HL-60/S4 (cell line): Measurements from ENCODE around the gene TNS1.

ENCODE experiments used
- in situ Hi-C: fragments of 300-500 bp; cut with MboI; formaldehyde crosslinking; loops from 2 replicates; pipeline ENCODE4 v1.14.3; 2022; ENCODE audit warnings: low sequenced_read_pairs

Gene TNS1

DNA sequence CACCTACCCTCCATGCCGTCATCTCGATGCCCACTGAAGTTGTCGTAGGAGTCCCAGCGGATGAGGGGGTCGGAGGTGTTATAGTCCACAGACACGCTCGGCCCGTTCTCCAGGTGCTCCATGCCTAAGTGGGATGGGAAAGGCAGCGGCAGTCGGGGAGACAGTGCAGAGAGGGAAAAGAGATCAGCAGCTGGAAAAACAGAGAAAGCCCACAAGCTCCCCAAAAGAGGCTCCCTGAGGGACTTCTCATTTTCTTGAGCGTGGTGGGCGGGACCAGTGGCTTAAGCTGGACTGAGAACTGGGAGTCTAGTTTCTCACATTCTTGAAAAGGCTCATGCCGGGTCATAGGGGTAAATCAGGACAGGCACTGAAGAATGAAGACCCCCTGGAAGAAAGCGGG lies 121.9 kb downstream of the TNS1 start:
- in situ Hi-C loops = no loop called here

DNA sequence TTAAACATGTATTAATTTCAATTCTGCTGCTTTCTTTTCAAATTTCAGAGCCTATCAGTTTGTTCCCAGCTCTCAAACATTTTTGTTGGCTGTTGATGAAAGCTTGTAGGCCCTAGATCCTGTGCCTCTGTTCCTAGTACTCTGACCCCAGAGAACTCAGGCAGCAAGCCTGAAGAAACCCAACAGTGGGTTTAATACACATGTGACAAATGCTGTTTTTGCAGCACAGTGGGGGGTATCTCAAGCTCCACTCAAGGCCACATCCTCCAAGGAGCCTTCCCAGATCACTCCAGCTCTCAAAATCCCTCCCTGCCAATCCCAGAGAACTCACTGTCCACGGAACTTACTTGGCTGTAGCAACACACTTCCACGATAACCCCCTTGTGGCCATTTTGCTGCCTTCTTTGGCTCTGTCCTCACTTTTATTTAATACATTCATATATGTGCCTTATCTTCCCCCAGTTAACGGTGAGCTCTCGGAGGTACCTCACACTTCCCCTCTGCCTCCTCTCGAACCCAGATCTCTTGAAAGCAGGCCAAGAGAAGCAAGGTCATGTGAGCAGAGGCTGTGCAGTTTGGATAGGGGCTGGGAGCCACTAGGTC lies 122.4 kb downstream of the TNS1 start:
- in situ Hi-C loops = no loop called here

DNA sequence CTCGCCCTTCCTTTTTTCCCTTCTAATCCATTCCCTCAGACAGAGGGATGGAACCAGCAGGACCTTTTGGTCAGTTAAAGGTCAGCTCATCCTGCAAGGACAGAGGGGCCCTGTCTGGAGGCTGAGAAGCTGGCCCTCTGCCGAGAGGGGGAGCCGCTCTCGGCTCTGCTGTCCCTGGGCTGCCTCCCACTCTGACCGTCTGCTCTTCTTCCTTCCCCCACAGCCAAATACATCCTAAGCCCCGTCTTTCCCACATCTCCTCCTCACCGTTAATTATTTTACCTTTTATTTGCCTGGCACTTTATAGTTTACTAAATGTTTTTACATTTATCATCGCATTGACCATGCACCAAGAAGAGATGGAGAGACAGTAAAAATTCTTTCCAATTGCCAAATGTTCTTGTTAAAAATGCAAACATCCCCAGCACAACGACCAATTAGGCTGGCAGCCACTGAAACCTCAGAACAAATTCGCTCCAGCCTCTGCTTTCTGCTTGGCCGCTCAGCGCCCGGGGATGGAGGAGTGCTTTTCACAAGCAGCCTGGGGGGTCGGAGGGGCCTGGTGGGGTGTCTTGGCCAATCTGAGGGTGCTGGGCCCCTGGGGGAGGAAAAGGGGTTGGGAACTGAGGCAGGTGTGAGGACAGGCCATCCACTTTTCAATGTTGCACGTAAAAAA lies 123.7 kb downstream of the TNS1 start:
- in situ Hi-C loops = no loop called here

DNA sequence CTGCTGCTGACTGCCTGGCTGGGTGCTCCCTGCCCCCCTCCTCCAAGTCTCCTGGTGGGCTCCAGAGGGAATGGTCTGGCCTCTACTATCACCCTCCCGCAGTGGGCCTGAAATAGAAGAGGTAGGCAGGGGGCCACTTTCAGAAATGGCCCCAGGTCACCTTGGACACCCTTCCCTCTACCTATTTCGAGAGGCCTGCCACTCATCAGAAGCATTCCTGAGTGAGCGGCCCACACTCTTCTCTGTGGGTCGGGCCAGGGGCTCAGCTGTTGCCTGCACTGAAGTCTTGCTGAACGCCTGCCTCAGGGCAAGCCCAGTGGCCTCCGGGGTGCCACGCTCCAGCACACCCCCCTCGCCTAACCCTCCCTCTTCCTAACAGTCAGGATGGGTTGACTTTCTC lies 124.9 kb downstream of the TNS1 start:
- in situ Hi-C loops = no loop called here

GRCh38 chr2:217876253-217876570 lies 126.6 kb downstream of the TNS1 start:
- in situ Hi-C loops = no loop called here

DNA sequence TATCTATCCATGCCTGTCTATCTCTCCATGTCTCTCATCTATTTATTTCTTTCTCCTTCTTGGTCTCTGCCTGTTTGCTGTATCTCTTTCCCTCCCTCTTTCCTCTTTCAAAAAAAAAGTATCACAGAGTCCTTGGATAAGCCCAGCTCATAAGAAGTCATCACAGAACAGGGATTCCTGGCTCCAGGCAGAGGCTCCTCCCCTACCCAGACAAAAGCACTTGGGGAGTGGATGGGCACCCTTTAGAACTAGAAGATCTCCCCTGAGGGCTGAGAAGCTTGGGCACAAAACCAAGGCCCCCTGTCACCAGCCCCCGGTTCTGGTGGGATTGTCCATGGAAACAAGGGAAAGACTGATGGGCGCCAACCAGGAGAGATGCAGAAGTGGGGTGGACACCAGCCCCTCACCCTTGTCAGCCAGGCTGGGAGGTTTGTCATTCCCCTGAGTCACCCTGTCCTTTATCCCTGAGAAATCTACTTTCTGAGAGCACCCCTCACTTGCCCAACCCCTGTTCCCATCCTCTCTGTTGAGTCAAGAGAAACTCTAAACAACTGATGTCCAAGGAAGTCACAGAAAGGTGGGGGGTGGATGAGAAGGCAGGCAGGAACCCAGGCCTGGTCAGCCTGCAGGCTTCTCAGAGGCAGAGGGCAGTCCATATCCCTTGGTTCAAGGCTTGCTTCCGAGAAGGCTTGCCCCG lies 127.1 kb downstream of the TNS1 start:
- in situ Hi-C loops = no loop called here

GRCh38 chr2:217875138-217875537 lies 127.7 kb downstream of the TNS1 start:
- in situ Hi-C loops = no loop called here

DNA sequence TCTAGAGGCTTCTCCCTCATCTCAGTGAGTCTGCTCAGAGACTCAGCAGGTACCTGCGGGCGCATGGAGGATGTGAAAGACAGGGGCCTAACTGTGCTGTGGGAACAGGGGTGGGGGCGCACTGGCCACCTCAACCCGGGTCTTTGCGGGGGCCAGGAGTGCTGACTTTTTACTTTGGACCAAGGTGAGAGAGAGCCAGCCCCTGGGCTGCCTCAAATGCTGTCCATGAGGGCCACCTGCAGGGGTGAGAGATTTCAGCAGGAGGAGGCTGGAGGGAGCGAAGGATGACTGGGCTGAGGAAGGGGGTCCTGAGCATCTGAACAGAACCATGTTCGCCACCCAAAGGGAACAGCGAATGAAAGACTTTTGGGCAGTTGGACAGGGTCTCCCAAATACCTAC lies 129.4 kb downstream of the TNS1 start:
- in situ Hi-C loops = no loop called here

GRCh38 chr2:217872319-217872718 lies 130.5 kb downstream of the TNS1 start:
- in situ Hi-C loops = no loop called here

DNA sequence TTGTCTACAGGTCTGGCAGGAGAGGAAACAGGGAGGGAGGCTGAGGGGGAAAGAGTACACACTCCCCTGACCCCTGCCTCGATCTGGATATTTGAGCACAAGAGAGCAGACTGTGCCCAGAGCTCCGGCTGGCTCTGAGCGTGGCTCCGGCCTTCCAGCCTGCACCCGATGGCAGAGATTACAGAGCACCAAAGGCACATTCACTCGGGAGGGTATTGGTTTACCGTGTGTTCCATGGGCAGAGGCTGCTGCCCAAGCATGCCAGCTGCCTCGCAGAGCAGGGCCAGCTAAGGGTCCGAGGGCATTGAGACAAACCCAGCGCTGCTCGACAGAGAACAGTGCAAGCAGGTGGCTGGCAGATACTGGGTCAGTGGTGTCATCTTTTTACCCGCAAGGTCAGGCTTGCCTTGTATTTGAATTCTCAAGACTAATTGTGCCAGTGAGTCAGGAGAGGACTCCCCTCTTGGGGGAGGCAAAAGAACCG lies 132.2 kb downstream of the TNS1 start:
- in situ Hi-C loops = no loop called here

DNA sequence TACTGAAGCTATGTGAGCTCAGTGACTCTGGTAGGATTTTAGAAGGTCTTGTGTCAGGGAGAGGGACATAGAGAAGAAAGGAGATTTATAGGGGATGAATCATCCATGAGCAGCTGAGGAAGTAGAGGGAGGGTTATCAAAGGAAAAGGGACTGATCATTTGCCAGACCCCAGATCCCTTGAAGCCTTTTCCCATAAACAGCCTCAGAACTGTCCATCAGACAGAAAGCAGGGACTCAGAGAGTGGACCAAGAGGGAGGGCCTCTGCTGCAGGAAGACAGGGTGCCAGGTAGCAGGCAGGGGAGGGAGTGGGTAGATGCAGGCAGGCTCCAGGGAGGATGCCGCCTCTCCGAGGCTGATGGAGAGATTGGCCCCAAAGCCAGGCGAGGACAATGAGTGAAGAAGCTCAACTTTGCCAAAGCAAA lies 133.9 kb downstream of the TNS1 start:
- in situ Hi-C loops = no loop called here

DNA sequence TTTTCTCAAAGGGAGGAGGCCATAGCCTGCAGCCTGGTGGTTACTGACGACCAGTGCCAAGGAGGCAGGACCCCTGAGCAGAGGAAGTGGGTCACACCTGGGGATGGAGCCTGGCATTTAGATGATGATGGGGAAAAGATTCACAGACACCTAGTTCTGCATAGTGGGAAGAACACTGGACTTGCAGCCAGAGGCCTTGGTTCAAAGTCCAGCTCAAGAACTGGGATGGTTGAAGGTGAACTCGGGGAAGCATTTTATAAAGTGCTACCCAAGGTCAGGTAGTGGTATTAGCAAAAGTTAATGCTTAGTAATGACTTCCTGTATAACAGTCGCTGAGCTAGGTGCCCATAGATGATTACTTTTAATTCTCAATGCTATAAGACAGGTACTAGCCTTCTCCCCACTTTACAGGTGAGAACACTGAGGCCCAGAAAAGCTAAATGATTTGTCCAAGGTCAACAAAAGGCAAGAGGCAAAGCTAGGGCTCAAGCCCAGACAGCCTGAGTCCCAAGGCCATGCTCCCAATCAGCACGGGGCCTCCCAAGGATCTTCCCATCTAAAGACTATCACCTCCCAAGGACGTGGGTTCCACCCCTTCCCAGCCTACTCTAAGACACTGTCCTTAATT lies 134.4 kb downstream of the TNS1 start:
- in situ Hi-C loops = no loop called here

GRCh38 chr2:217866457-217866856 lies 136.3 kb downstream of the TNS1 start:
- in situ Hi-C loops = no loop called here

GRCh38 chr2:217864963-217865772 lies 137.6 kb downstream of the TNS1 start:
- in situ Hi-C loops = no loop called here

DNA sequence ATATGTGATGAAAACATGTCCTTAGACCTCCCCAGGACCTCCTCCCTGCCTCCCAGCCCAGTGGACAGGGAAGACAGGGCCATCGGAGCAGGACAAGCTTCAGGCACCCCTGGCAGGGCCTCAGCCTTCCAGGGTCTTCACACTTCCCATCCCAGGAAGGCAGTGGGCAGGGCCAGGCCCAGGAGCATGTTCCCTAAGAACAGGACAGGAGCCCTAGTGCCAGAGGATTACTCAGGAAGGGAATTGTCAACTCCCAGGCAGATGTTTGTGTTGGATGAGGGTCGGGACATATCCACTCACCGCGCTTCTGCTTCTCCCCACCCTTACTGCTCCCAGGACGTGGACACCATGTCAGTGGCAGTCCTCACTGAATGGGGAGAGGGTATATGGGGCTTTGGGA lies 138.9 kb downstream of the TNS1 start:
- in situ Hi-C loops = no loop called here

DNA sequence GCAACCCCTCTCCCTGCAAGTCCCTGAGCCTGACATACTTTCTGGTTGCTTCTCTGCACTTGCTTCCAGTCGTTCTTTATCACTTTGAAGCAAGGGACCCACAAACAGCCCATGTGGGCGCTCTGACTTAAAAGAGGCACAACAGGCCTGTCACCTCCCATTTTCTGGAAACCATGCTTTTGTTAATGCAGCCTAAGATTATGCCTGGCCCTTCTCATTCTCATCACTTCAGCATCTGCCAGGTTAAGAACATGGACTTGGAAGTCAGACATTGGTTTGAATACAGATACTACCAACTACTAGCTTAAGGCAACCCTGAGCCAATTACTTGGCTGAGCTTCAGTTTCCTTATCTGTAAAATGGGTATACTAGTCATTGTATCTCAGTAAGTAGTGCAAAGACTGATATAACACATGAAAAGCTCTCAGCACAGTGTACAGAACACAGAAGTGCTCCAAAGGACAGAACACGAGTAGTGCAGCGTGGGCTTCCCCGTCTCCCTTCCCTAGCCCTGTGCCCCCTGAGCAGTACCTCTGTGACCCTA lies 141.4 kb downstream of the TNS1 start:
- in situ Hi-C loops = no loop called here

DNA sequence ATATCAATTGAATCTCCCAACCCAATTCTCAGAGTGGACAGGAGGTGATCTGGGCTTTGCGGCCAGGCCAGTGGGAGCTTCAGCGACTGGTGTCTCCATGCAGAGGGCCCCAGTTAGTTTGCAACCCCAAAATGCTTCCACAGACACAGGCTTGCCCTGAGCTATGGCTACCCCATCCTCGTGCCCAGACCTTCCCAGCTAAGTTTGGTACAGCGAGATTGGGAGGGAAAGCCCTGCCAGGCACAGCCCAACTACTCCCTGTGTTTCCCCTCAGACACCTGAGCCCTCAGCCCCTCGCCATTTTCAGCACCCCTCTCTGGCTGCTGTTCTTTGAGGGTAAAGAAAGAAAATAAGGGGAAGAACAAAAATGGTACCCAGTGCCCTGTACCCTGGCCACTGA lies 142.9 kb downstream of the TNS1 start:
- in situ Hi-C loops = no loop called here

DNA sequence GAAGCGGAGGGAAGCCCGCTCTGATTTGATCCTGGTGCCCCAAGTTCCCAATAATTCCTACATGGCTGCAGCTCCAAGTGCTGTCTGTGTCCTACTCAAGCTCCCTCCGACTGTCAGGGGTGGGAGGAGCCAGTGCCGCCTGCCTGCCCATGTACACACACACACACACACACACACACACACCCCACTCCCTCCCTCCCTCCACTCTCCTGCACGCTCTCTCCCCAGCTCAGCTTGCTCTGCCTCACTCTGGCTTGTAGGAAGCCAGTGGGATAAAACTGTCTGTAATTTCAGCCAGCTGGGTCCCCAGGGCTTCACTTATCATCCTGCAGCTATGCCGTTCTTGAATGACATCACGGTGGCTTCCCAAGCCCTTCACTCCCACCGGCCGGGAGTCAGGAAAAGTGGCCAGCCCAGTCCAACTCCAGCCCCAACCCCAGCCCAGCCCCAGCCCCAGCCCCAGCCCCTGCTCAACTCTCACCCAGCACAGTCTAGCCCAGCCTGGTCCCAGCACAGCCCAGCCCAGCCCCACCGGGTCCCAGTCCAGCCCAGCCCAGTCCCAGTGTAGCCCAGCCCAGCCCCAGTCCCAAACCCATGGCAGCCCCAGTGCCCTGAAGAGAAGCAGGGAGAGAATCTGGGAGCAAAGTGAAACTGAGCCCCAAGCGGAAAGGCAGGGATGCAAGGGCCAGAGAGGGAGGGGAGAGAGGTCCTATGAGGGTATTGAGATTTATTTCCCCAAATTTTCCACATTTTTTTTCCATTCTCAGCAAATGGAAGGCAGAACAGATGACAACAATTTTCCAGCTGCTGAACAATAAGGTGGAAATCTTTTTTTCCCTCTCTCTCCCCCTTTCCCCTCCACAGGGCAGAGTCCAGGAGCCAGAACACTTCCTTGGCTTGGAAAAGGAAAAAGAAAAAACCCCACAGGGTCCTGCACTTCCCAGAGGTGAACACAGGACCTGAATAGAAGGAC lies 144.0 kb downstream of the TNS1 start:
- in situ Hi-C loops = no loop called here

DNA sequence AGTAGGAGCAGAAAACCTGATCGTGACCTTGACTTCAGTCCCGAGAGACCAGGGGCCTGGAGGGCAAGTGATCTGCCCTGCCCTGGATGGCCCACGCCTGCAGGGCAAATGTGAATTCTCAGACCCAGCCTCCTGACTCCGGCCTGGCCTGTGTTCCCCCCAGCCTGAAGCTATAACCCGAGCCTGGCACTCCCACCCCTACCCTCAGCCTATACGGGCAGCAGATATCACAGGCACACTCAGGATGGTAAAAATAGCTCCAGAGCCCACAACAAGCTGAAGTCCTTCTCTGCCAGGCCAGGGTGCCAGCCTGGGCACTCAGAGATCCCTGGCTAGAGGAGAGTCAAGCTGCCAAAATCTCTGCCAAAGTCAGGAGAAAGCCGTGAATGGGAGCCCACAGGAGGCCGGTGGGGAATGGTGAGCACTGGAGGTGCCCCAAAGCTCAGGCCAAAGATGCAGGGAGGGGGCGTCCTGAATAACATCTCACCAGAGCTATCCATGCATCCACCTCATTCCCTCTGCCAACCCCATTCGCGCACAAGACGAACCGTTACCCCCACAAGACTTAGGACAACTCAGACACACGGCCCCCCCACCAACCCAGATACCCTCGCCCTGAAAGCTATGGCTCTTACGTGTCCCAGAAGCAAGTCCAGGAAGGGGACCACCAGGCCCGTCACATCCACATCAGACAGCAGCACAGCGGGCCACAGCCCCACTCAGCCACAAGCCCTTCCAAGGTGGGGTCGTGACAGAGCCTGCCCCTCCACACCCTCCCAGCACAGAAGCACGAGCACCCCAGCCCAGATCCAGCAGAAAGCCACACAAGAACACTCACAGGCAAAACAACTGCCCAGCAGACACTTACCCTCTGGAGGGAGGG lies 144.9 kb downstream of the TNS1 start:
- in situ Hi-C loops = no loop called here
